HEK293 (cell line): ENCODE results near the gene ADORA2A.

Experiments used
- CTCF ChIA-PET: fragments of 350-600 bp; formaldehyde crosslinking; extraction: SDS; loops from one replicate; lab custom pipeline; 2021; ENCODE audit warnings: antibody characterized with exemption; lab: Yijun Ruan, JAX
- POLR2A ChIA-PET: fragments of 300-600 bp; formaldehyde crosslinking; extraction: SDS; loops from one replicate; lab custom pipeline; 2020; ENCODE audit warnings: antibody characterized with exemption, inconsistent platforms; lab: Yijun Ruan, JAX
- H3K27ac ChIP-seq: fragments of 200-500 bp; sonication (Bioruptor generic); 2 replicates; pipeline ENCODE4 v1.5.1; 2014; ENCODE audit warnings: low read depth, low read length, control low read depth, inconsistent platforms; ENCODE audit errors: extremely low read depth
- H3K36me3 ChIP-seq, 2 experiments: fragments of 200-500 bp in 1 of 2; sonication (Bioruptor generic) in 1 of 2; 1 replicate in 1 of 2; 2 replicates in 1 of 2; pipeline ENCODE4 v1.5.1; 2014 to 2017; ENCODE audit warnings: inconsistent platforms in 2 of 2, low read length in 2 of 2; ENCODE audit not compliant: control insufficient read depth in 2 of 2, insufficient read depth in 1 of 2
- H3K4me1 ChIP-seq: fragments of 200-500 bp; sonication (Bioruptor generic); 2 replicates; pipeline ENCODE4 v1.5.1; 2014; ENCODE audit warnings: mild to moderate bottlenecking, low read length, inconsistent platforms; ENCODE audit not compliant: control insufficient read depth, insufficient read depth
- H3K4me3 ChIP-seq: 2 replicates; pipeline ENCODE4 v1.5.1; 2011; ENCODE audit warnings: low read depth, mild to moderate bottlenecking, control low read depth, low read length, moderate library complexity
- H3K9me3 ChIP-seq: fragments of 200-500 bp; sonication (Bioruptor generic); 2 replicates; pipeline ENCODE4 v1.5.1; 2014; ENCODE audit warnings: low read depth, low read length, inconsistent platforms; ENCODE audit not compliant: control insufficient read depth, insufficient read depth
- GFI1B ChIP-seq: fragments of 450-650 bp; formaldehyde crosslinking; IDR thresholded peaks from 2 replicates; pipeline ENCODE4 v1.5.1; 2016; ENCODE audit warnings: missing biosample characterization, missing genetic modification characterization
- SCRT2 ChIP-seq: fragments of 450-650 bp; formaldehyde crosslinking; IDR thresholded peaks from 2 replicates; pipeline ENCODE4 v1.5.1; 2016; ENCODE audit warnings: missing biosample characterization, missing genetic modification characterization
- TSHZ1 ChIP-seq: fragments of 450-650 bp; formaldehyde crosslinking; IDR thresholded peaks from 2 replicates; pipeline ENCODE4 v1.5.1; 2016; ENCODE audit warnings: missing biosample characterization, missing genetic modification characterization, borderline replicate concordance
- ZBTB10 ChIP-seq: fragments of 450-650 bp; formaldehyde crosslinking; IDR thresholded peaks from 2 replicates; pipeline ENCODE4 v1.5.1; 2016; ENCODE audit warnings: missing biosample characterization, missing genetic modification characterization
- ZFP69B ChIP-seq: fragments of 450-650 bp; formaldehyde crosslinking; IDR thresholded peaks from 2 replicates; pipeline ENCODE4 v1.5.1; 2016; ENCODE audit warnings: missing biosample characterization, missing genetic modification characterization
- ZNF121 ChIP-seq: fragments of 450-650 bp; formaldehyde crosslinking; IDR thresholded peaks from 2 replicates; pipeline ENCODE4 v1.5.1; 2016; ENCODE audit warnings: missing biosample characterization, missing genetic modification characterization
- ZNF223 ChIP-seq: fragments of 450-650 bp; formaldehyde crosslinking; IDR thresholded peaks from 2 replicates; pipeline ENCODE4 v1.5.1; 2016; ENCODE audit warnings: missing biosample characterization, missing genetic modification characterization
- ZNF280D ChIP-seq: fragments of 450-650 bp; formaldehyde crosslinking; IDR thresholded peaks from 2 replicates; pipeline ENCODE4 v1.5.1; 2016; ENCODE audit warnings: missing biosample characterization, missing genetic modification characterization
- ZNF311 ChIP-seq: fragments of 450-650 bp; formaldehyde crosslinking; IDR thresholded peaks from 2 replicates; pipeline ENCODE4 v1.5.1; 2017; ENCODE audit warnings: missing biosample characterization, missing genetic modification characterization, borderline replicate concordance
- ZNF335 ChIP-seq: fragments of 450-650 bp; formaldehyde crosslinking; conservative IDR thresholded peaks from 2 replicates; pipeline ENCODE4 v1.5.1; 2016; ENCODE audit warnings: missing biosample characterization, missing genetic modification characterization

The ADORA2A gene

DNA sequence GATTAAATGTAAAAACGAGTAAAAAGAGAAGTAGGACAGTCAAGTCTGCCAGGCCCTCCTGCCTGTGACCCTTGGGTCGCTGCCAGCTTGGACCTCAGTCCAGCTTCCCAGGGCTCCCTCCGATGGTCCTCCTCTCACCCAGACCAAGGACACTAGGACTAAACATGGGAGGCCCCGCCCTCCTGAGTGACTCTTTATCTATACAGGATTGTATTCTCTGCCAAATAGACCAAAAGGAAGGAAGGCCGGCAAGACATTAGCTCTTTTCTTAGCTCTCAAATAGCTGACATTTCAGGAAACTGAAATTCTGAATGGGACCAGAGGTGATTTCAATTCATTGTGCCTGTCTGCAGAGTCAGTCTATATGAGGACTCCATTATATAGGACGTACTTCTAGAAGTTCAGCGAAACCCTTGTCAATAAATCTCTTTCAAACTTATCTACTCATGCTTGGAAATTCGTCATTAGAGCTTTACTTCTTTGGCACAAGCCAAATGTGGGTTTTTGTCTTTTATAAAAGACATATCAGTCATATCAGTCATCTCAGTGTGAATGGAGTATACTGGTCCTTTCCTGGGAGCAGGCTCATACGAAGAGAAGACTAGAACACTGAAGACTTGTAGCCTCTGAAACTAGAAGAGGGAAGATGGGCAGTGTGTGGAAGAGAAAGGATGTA, 28.5 kb downstream of the ADORA2A start:
- POLR2A ChIA-PET: no interaction called here
- Histone ChIP-seq H3K9me3 (no peaks in the 10 kb centered on the region), H3K27ac (no peak overlapping the region), H3K4me1 (peaks cover 3% of the 10 kb centered on the region; the same call in 1 of the 2 replicates), H3K4me3 (no peak overlapping the region), H3K36me3 (no peaks in the 10 kb centered on the region)
- TF ChIP-seq ZNF311 (tag by site-specific recombination) (no peak), ZNF280D (tag by site-specific recombination) (no peak), TSHZ1 (tag by site-specific recombination) (no peak), GFI1B (no peak), ZFP69B (no peak), ZBTB10 (tag by site-specific recombination) (no peak)
- CTCF ChIA-PET: interaction anchor here (0.6 to 2.1 kb wide), 4 partner anchors 10 to 115 kb away, joined by 3 to 6 read pairs (median 4); no protein-coding TSS in a partner anchor

DNA sequence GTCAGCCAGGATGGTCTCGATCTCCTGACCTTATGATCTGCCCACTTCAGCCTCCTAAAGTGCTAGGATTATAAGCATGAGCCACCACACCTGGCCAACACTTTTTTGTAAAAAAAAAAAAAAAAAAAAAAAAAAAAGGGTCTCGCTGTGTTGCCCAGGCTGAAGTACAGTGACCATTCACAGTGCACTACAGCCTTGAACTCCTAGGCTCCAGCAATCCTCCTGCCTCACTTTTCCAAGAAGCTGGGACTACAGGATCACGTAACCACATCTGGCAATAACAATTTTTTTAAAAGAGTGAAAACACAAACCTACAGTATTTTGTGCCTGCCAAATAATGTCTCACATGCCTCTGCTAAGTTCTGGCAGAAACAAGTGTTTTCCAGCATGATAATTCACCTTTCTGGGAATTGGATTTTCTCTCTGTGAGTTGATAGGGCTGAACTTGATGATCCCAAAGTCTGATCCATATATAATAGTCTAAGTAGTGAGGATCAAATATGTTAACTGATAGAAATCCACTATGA, 30.6 kb downstream of the ADORA2A start:
- Histone ChIP-seq H3K36me3 (no peaks in the 10 kb centered on the region), H3K27ac (no peak overlapping the region), H3K4me1 (peaks cover 3% of the 10 kb centered on the region; the same call in 1 of the 2 replicates), H3K4me3 (no peak overlapping the region)
- POLR2A ChIA-PET: no interaction called here
- CTCF ChIA-PET: no interaction called here
- TF ChIP-seq ZNF121 (tag by site-specific recombination): peak; percentile 57; the same call in 1 of the 2 replicates
- no peak for TF ChIP-seq ZNF223 (tag by site-specific recombination)
- TF ChIP-seq, all 188 proteins: peak for 1
- H3K9me3 ChIP-seq: no peaks in the 10 kb centered on the region

GRCh38 chr22:24459911-24460310, 32.5 kb downstream of the ADORA2A start:
- Histone ChIP-seq H3K27ac (no peak overlapping the region), H3K36me3 (no peaks in the 10 kb centered on the region), H3K9me3 (no peaks in the 10 kb centered on the region), H3K4me3 (no peak overlapping the region), H3K4me1 (peaks cover 3% of the 10 kb centered on the region; the same call in 1 of the 2 replicates)
- POLR2A ChIA-PET: interaction anchor here (0.9 kb wide), 1 partner anchor 10 kb away, joined by 4 read pairs; no protein-coding TSS in a partner anchor
- TF ChIP-seq ZNF335 (tag by site-specific recombination) (0 out of 2 replicates have a peak, but pooled peaks have one; percentile 2), SCRT2 (tag by site-specific recombination) (no peak)
- CTCF ChIA-PET: interaction anchor here (1.1 kb wide), 1 partner anchor 16 kb away, joined by 3 read pairs; no protein-coding TSS in a partner anchor
